GM23338 (cell line): Measurements from ENCODE around the gene LRRC34. TPM values are rescaled to one million over a fixed set of nuclear protein-coding genes. Genes with fewer than 3 reads are reported as not detected.

Experiments
- ATAC-seq: fragments of 200-7000 bp; cut with Tn5 transposase; 3 replicates; pipeline ENCODE4 v1.9.1; 2020
- DNase-seq: peaks from one replicate; pipeline ENCODE4 v3.0.0-alpha.2; 2015; ENCODE audit warnings: low spot score
- H2AFZ ChIP-seq: fragments of 200-600 bp; sonication (generic); 2 replicates; pipeline ENCODE4 v1.8.0; 2016; ENCODE audit warnings: antibody characterized with exemption, mild to moderate bottlenecking, moderate library complexity
- H3F3A ChIP-seq: fragments of 200-600 bp; sonication (generic); replicated peaks from 2 replicates; pipeline ENCODE4 v1.8.0; 2017; ENCODE audit warnings: antibody characterized with exemption, mixed run types, low read depth
- H3K27ac ChIP-seq: fragments of 200-600 bp; sonication (generic); 2 replicates; pipeline ENCODE4 v1.6.1; 2016; ENCODE audit warnings: low read depth
- H3K27me3 ChIP-seq: fragments of 200-600 bp; sonication (generic); 2 replicates; pipeline ENCODE4 v1.8.0; 2016; ENCODE audit warnings: mild to moderate bottlenecking, mixed run types, moderate library complexity; ENCODE audit not compliant: insufficient read depth
- H3K36me3 ChIP-seq: fragments of 200-600 bp; sonication (generic); 2 replicates; pipeline ENCODE4 v1.8.0; 2016; ENCODE audit warnings: mild to moderate bottlenecking; ENCODE audit not compliant: insufficient read depth
- H3K4me1 ChIP-seq: fragments of 200-600 bp; sonication (generic); 2 replicates; pipeline ENCODE4 v1.8.0; 2016; ENCODE audit warnings: mild to moderate bottlenecking, moderate library complexity; ENCODE audit not compliant: insufficient read depth
- H3K4me2 ChIP-seq: fragments of 200-600 bp; sonication (generic); 2 replicates; pipeline ENCODE4 v1.7.1; 2017; ENCODE audit warnings: mixed run types
- H3K4me3 ChIP-seq: fragments of 200-600 bp; sonication (generic); 2 replicates; pipeline ENCODE4 v1.6.1; 2016; ENCODE audit warnings: mixed run types
- H3K79me2 ChIP-seq: fragments of 200-600 bp; sonication (generic); replicated peaks from 2 replicates; pipeline ENCODE4 v1.8.0; 2017; ENCODE audit warnings: mild to moderate bottlenecking; ENCODE audit not compliant: insufficient read depth
- H3K9me2 ChIP-seq: fragments of 200-600 bp; sonication (generic); 2 replicates; pipeline ENCODE4 v1.8.0; 2017; ENCODE audit not compliant: insufficient read depth
- H4K20me1 ChIP-seq: fragments of 200-600 bp; sonication (generic); replicated peaks from 2 replicates; pipeline ENCODE4 v1.8.0; 2017; ENCODE audit warnings: mild to moderate bottlenecking; ENCODE audit not compliant: insufficient read depth
- H3K27ac Mint-ChIP-seq: 2 replicates; pipeline ENCODE4 v1.8.0; 2020; ENCODE audit warnings: inconsistent platforms, mild to moderate bottlenecking, moderate library complexity, mixed read lengths
- H3K27me3 Mint-ChIP-seq: 3 replicates; pipeline ENCODE4 v1.8.0; 2022; ENCODE audit warnings: low read depth, mild to moderate bottlenecking, moderate library complexity, mixed read lengths, inconsistent platforms; ENCODE audit not compliant: insufficient read depth, poor library complexity
- H3K36me3 Mint-ChIP-seq: 3 replicates; pipeline ENCODE4 v1.8.0; 2021; ENCODE audit warnings: low read depth, mild to moderate bottlenecking, inconsistent platforms, moderate library complexity, mixed read lengths
- H3K4me1 Mint-ChIP-seq: 3 replicates; pipeline ENCODE4 v1.8.0; 2020; ENCODE audit warnings: mild to moderate bottlenecking, inconsistent platforms, mixed read lengths
- H3K4me3 Mint-ChIP-seq: 3 replicates; pipeline ENCODE4 v1.8.0; 2021; ENCODE audit warnings: moderate library complexity, mild to moderate bottlenecking, inconsistent platforms, mixed read lengths
- H3K9me3 Mint-ChIP-seq: 3 replicates; pipeline ENCODE4 v1.8.0; 2020; ENCODE audit warnings: moderate library complexity, mild to moderate bottlenecking, inconsistent platforms, mixed read lengths
- ETS1 ChIP-seq: IDR thresholded peaks from 2 replicates; pipeline ENCODE4 v1.6.1; 2016; ENCODE audit warnings: antibody characterized with exemption
- EZH2 ChIP-seq: fragments of 200-600 bp; sonication (generic); IDR thresholded peaks from one replicate; pipeline ENCODE4 v1.8.0; 2017; ENCODE audit warnings: antibody characterized with exemption, mild to moderate bottlenecking, low read depth; ENCODE audit not compliant: unreplicated experiment
- JUNB ChIP-seq: IDR thresholded peaks from one replicate; pipeline ENCODE4 v1.6.1; 2016; ENCODE audit warnings: antibody characterized with exemption; ENCODE audit not compliant: unreplicated experiment
- NANOG ChIP-seq: IDR thresholded peaks from 2 replicates; pipeline ENCODE4 v1.6.1; 2016; ENCODE audit warnings: antibody characterized with exemption, borderline replicate concordance
- POLR2AphosphoS5 ChIP-seq: IDR thresholded peaks from 2 replicates; pipeline ENCODE4 v1.6.1; 2016; ENCODE audit warnings: antibody characterized with exemption, low read depth
- STAT1 ChIP-seq: IDR thresholded peaks from one replicate; pipeline ENCODE4 v1.6.1; 2016; ENCODE audit warnings: antibody characterized with exemption; ENCODE audit not compliant: unreplicated experiment
- ZNF114 ChIP-seq: fragments of 250-450 bp; sonication (Bioruptor Pico); IDR thresholded peaks from 2 replicates; pipeline ENCODE4 v1.5.0; 2020; ENCODE audit warnings: mild to moderate bottlenecking, moderate library complexity
- ZNF331 ChIP-seq: fragments of 250-450 bp; sonication (Bioruptor Pico); IDR thresholded peaks from 2 replicates; pipeline ENCODE4 v1.5.0; 2020; ENCODE audit warnings: low read depth, mild to moderate bottlenecking, moderate library complexity
- ZNF462 ChIP-seq: fragments of 250-450 bp; sonication (Bioruptor Pico); IDR thresholded peaks from 2 replicates; pipeline ENCODE4 v1.5.0; 2020; ENCODE audit warnings: mild to moderate bottlenecking, moderate library complexity
- polyA plus RNA-seq: library from polyadenylated mRNA; unstranded; fragments of >200 nt; fragmentation: Nextera tagmentation; extraction: Ambion mirVana; gene quantifications from 2 replicates; pipeline ENCODE4 v1.2.1, GENCODE V29; 2016
- total RNA-seq: library from RNA; depleted of rRNA; stranded (reverse); fragments of >200 nt; shearing (Covaris generic); gene quantifications from 2 replicates; pipeline ENCODE4 v1.2.3, GENCODE V29; 2014
- TF ChIP-seq, protein P1 (sequence below), 2 experiments: fragments of 200-600 bp in 1 of 2; sonication (generic) in 1 of 2; conservative IDR thresholded peaks; 2 replicates each; pipeline versions ENCODE4 v1.5.1 to v1.6.1; 2016 to 2017; ENCODE audit warnings: antibody characterized with exemption in 2 of 2, low read depth in 2 of 2, mild to moderate bottlenecking in 2 of 2, moderate library complexity in 1 of 2

The LRRC34 gene
- total and polyA plus RNA-seq, 2 experiments from 2014 or later, result 9.1 to 15.7 TPM

DNA sequence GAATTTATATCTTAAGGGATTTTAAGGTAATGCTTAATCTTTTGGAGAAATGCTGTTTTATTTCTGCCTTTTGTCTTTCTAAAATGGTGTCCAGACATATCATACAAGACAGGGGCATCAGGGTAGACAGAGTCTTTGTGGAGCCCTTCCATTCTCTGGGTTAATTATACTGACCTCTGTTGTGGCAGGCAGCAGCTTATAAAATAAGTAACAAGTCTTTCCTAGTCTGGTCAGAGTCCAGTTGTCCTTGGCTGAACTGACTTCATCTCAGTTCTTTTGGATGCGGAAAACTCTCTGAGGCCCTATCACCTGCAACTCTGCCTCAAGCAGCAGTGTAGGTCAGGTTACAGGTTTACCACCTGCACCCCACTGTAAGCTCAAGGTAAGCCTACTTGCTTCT lies 20.3 kb downstream of the LRRC34 start (continued):
- TF ChIP-seq ETS1, result no peak
- no peak for TF ChIP-seq JUNB
- TF ChIP-seq ZNF331 (CRISPR knock-in tag), result no peak
- TF ChIP-seq, protein P1, sequence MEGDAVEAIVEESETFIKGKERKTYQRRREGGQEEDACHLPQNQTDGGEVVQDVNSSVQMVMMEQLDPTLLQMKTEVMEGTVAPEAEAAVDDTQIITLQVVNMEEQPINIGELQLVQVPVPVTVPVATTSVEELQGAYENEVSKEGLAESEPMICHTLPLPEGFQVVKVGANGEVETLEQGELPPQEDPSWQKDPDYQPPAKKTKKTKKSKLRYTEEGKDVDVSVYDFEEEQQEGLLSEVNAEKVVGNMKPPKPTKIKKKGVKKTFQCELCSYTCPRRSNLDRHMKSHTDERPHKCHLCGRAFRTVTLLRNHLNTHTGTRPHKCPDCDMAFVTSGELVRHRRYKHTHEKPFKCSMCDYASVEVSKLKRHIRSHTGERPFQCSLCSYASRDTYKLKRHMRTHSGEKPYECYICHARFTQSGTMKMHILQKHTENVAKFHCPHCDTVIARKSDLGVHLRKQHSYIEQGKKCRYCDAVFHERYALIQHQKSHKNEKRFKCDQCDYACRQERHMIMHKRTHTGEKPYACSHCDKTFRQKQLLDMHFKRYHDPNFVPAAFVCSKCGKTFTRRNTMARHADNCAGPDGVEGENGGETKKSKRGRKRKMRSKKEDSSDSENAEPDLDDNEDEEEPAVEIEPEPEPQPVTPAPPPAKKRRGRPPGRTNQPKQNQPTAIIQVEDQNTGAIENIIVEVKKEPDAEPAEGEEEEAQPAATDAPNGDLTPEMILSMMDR (conservative IDR thresholded peaks at IDR 0.05; ENCODE audit: low read depth in 2 of 2), result no peak
- TF ChIP-seq NANOG, result no peak
- TF ChIP-seq ZNF114 (CRISPR knock-in tag), result no peak
- no peak for TF ChIP-seq POLR2AphosphoS5

DNA sequence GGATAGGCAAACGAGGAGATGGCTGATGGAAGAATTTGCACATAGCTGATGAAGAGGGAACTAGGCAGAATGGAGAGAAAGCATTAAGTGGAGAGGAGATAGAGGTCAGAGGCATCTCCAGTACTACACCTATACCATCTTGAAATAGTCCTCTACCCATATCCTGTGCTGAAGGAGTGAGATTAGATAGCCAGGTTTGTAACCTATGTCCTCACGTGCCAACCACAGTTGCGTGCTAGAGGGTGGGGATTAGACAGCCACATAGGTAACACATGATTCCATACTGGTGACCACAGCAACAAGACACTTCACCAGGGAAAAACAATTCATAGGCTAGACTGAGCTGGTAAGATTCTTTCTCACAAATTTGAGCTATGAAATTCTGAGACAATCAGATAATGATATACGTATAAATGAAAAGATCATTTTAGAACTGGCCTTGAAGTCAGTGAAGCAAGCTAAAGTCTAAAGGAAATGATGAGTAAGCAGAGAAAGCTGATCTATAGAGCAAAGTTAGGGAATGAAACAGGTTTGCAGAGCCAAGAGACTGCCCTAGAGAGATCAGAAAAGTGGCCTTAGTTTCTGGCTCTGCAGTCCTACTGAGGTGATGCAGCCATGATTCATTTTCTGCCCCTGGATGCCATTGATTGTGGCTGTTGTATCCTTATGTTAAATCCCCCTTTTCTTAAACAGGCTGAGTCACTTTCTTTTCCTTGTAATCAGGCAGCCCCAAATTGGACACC lies 21.8 kb downstream of the LRRC34 start:
- Histone ChIP-seq H3K9me2 (no peaks in the 10 kb centered on the region), H3F3A (no peaks in the 10 kb centered on the region), H3K36me3 (peaks cover 8% of the 10 kb centered on the region), H3K27me3 (no peaks in the 10 kb centered on the region), H3K4me1 (no peaks in the 10 kb centered on the region), H3K27ac (no peak overlapping the region), H3K4me2 (no peak overlapping the region), H3K79me2 (no peaks in the 10 kb centered on the region), H4K20me1 (no peaks in the 10 kb centered on the region), H3K4me3 (no peak overlapping the region), H2AFZ (no peak overlapping the region)
- Mint-ChIP-seq H3K27me3 (peaks cover 2% of the 10 kb centered on the region), H3K4me3 (no peak overlapping the region), H3K9me3 (no peaks in the 10 kb centered on the region), H3K36me3 (peaks cover 20% of the 10 kb centered on the region; the same call in 2 of the 3 replicates), H3K4me1 (no peaks in the 10 kb centered on the region), H3K27ac (0 out of 2 replicates have a peak overlapping the region, but pooled peaks have one; percentile 15)
- DNase-seq, result no peak
- ATAC-seq, result no peak; the same call in 2 of the 3 replicates
- TF ChIP-seq EZH2 (no peak), STAT1 (no peak), ZNF462 (CRISPR knock-in tag) (no peak), JUNB (no peak)
- TF ChIP-seq, protein P1 (conservative IDR thresholded peaks at IDR 0.05; ENCODE audit: low read depth in 2 of 2), result no peak
